GM18517 (cell line): ENCODE data around the gene PRKD3.

Source experiments
- ATAC-seq: cut with Tn5 transposase; IDR thresholded peaks from one replicate; pipeline ENCODE4 v1.9.1; 2021; ENCODE audit warnings: mild to moderate bottlenecking, moderate library complexity; ENCODE audit not compliant: unreplicated experiment

Gene PRKD3

DNA sequence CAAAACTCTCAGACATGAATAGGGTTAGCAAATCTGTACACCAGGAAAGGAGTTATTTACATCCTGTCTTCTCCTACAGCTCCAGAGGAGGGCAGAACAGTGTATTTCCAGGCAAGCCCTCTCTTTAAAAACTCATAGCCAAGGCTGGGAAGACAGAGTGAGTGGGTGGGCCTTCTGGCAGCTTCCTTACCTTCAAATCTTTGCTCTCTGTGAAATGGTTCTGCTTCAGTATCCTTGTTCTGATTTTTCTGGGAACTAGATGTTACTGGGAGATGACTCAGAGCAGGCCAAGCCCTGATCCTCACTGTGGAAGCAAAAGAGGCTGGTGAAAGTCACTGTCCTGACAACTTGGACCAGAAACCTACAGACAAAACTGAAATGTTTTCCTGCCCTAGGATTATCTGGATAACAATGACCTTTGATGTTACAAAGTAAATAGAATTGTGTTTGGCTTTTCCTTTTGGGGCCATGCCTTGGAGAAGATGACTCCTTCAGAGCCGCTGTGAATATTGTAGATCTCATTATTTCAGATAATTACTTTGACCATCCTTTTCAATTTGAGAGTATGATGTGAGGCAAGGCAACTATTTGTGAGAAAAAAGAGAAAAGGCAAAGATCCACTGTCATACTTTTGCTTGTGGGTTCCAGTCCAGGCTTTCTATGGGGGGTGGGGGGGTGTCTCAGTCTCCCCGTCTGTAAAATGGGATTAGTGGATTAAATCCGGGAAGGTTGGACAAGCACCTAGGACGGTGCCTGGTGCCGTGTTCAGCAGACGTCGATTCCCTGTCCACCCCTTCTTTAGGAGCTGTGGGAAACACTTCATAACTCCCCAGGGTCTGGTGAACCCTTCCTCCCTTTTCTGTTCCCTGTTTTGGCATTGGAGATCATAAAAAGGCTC is 19.2 kb upstream of the PRKD3 start:
- ATAC-seq: no peak

DNA sequence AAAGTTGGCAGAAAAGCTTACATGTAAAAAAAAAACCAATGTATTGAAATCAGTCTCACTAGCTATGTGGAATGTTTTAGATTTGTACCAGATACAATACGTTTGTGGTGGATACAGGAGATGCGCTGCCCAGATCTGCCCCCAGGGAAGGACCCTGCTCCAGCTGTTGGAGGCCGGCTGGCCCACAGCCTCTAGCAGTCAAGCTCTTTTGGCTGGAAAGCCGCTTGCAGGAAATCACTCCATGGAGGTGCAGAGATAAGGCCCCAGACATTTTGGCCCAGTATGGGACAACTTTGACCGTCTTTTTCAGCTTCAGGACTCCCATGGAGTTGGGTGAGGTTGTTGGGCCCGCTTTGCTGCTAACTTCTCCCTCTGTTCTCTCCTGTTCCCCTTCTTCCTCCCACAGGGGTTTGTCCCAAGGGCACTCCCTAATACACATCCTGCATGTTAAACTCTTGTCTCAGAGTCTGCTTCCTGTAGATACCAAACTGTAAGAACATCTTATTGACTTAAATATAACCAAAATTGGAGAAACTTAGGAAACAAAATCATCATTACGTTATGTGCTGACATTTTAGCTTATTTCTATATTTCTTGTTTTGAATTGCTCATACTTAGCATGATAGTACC is 18.1 kb upstream of the PRKD3 start:
- no peak for ATAC-seq

DNA sequence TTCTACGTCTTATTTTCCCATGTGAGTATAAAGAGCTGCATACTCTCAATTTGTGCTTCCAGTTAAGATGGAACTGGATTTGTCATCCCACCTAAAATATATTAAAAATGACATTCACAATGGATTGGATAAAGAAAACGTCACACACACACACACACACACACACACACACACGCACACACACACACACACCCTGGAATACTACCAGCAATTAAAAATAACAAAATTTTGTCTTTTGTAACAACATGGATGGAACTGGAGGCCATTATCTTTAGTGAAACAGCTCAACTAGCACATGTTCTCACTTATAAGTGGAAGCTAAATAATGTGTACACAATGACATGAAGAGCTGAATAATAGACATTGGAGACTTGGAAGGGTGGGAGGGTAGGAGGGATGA is 16.0 kb upstream of the PRKD3 start:
- ATAC-seq: no peak

DNA sequence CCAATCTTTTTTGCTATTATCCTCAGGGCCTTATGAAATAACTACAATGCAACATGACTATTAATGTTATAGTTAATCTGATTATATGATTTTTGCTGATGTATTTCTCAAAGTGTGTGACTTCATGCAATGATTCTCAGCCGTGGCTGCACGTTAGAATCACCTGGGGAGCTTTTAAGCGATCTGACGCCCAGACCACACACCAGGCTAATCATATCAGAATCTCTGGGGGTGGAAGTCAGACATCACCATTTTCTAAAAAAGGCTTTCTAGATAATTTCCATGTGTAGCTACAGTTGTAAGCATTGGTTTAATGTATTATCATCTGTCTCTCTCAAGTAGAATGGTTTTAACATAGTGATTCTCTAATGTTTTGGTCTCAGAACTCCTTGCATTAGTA is 14.3 kb upstream of the PRKD3 start:
- no peak for ATAC-seq

DNA sequence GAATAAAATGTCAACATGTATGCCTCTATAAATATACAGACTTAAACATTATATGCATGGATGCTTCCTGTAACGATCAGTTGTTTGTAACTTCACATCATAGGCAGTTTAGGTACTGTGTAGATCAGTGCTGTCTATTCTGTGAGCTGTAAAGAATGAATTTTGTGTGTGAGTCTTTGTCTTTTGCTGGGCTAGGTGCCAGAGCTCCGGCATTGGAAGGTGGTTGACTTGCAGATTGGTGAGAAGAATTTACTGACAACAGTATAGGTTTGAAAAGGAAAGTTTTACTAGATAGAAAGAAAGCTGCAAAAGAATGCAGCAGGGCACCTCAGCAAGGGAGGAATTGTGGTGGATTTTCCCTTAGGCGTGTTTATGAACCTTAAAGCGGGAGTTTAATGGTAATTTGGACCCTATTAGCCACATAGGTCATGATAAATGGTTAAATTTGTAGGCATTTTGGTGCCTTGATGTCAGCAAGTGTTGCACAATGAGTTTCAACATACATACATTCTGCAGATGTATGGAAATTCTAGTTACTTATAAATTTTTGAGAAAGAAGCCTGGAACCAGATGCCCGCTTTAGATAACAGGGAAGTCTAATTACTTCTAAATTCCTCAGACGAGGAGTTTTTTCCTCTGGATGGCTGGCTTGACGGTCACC is 13.1 kb upstream of the PRKD3 start:
- ATAC-seq: no peak

DNA sequence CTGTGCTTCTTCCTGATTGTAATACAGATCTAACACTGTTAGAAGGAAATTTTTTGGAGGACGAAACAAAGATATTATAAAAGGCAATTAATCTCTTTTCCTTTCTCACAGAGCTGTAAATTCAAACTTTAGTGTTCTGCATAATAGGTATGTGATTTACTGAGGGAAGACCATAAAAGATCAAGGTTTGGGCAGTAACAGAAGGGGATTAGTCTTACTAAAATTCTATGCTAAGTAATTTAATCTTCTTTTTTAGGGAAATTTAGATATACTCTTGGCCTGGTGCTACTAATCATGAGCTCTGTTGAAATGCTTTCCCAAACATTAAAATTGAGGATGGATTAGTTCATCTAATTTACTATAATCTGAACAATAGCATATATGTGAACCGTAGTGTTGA is 11.0 kb upstream of the PRKD3 start:
- ATAC-seq: no peak

DNA sequence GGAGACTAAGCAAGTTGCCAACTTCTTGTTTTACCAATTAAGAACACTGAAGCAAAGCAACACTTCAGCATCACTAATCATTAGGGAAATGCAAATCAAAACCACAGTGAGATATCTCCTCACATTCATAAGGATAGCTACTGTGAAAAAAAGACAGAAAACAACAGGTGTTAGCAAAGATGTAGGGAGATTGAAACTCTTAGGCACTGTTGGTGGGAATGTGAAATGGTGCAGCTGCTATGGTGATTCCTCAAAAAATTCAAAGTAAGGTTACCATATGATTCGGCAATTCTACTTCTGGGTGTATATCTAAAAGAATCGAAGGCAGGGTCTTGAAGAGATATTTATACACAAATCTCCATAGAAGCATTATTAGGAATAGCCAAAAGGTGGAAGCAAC is 8.6 kb upstream of the PRKD3 start:
- no peak for ATAC-seq

DNA sequence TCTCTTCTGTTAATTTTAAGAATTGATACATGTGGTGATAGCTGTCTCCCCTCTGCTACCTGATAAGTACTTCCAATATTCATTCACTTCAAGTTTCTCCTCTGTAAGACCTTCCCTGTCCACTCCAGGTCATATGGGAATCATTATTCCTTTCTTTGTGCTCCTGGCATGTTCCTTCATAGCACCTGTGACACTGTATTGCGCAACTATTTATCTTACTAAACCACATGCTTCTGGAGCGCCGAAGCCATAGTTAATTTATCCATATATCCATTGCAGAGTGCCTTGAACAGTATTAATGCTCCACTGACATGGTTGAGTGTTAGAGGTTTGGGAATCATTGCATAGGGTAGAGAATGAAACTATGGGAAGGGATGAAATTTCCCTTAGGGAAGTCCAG is 7.9 kb upstream of the PRKD3 start:
- ATAC-seq: no peak

DNA sequence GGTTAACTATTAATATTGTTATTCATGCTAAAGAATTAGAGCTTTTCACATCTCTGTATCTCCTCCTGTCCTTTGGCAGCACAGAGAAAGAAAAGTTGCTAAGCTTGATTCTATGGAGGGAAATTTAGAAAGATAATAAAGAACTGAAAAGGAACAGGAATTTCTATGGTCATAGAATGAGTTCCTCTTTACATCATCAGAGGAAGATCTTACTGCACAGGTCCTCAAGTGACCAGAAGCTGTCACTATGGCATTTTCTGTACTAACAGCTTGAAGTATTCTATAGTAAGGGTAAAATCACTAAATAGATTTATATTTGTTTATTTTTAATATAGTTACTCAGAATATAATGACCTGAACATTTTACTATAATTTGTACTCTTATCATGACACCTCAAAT is 6.0 kb upstream of the PRKD3 start:
- ATAC-seq: no peak

DNA sequence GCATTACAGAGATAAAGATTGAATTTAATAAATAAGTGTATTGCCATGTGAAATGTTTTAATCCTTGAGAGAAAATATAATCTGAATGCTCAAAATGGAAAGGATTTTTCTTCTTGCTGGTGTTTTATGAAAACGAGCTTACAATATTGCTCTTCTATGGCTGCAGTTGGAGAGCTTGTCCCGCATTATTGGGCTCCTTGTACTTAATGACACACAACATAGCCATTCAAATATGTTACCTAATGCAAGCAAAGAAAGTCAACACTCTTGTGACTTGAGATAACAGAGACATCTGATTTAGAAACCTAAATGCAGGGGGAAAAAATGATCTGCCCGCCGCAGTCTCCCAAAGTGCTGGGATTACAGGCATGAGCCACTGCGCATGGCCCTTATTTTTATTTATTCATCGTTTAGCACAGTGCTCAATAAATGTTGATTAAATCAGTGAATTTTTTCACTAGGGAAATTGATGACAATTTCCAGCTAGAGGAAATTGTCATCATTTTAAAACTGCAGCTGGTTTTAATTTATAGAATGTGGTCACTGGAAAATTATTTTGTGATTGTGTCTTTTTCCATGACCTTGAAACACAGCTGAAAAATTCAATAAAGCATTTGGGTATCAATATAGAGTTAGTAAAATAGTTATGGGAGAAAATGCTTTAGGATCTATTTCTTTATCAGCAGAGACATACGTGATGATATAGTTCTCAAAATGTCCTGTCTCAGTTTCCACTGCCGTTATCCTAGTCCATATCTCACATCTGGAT is 2.4 kb upstream of the PRKD3 start:
- ATAC-seq: no peak

DNA sequence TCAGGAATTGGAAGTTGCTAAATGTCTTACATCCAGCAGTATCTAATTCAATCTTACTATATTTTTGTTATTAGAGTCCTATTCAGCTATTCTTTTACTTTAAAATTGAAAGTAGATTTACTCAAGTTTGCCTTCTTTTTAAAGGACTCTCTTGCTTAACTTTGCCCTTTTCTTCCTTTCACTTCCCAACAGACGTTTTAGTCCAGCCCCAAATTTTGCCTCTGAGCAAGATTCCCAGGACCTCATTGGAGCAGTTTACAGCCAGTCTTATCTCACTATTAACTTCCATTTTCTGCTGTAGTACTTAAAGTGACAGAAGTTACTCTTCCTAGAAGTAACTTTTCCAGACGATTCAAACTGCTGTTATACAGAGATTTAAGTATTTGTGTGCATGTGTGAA is 1.7 kb upstream of the PRKD3 start:
- no peak for ATAC-seq

DNA sequence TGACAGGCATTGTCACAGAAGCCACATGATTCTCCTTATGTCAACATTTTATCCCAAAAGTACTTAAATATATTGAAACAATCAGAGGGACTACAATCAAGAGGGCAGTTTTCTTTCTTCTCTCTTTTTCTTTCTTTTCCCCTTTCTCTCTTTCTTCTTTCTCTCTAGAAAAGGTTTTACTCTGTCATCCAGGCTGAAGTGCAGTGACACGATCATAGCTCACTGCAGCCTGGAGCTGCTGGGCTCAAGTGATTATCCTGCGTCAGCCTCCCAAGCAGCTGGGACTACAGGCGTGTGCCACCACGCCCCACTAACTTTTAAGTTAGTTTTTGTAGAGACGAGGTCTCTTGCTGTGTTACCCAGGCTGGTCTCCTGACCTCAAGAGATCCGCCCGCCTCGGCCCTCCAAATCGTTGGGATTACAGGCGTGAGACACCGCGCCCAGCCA is 1.0 kb upstream of the PRKD3 start:
- no peak for ATAC-seq

DNA sequence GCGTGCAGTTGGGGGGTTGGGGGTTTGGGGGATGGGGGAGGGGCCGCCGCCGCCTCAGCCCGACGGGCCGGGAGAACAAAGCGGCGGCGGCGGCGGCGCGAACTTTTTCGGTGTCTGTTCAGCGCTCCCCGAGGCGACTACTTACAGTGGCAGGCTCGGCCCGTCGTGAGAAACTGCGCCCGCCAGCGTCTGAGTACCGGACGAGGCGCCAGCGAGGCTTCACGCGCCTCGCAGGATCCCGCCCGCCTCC is 172 bp downstream of the PRKD3 start:
- ATAC-seq: no peak

DNA sequence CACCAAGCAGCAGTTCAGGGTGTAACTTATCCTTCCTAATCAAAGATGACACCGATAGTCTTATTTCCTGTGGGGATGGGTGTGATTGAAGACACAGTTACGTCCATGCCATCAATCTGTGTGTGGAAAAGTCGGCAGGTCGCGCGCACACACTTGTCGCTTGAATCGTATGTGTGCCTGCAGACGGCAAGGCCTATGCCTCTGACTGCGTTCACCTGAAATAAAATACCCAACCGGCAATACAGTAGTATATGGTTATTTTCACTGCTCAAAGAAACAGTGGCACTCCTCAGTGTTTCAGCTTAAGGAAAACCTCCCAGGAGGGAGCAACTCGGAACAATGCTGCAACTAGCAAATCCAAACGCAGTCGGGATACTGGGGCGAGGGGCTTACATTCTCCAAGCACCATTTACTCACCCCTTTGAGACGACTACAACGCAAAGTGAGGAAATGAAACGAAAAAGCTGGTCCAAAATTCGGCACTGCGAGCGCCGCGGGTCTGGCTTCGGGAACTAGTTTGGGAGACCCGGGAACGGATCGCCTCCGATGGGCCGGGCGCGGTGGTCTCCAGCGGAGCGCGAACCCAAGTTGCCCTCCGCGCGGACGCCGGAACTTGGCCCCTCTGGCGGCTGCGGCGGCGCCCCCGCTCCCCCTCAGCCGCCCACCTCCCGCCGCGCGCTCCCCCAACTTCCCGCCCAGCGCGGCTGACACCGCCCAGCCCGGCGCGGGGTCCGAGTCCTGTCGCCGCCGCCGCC is 675 bp downstream of the PRKD3 start:
- peak; percentile 34 for ATAC-seq

DNA sequence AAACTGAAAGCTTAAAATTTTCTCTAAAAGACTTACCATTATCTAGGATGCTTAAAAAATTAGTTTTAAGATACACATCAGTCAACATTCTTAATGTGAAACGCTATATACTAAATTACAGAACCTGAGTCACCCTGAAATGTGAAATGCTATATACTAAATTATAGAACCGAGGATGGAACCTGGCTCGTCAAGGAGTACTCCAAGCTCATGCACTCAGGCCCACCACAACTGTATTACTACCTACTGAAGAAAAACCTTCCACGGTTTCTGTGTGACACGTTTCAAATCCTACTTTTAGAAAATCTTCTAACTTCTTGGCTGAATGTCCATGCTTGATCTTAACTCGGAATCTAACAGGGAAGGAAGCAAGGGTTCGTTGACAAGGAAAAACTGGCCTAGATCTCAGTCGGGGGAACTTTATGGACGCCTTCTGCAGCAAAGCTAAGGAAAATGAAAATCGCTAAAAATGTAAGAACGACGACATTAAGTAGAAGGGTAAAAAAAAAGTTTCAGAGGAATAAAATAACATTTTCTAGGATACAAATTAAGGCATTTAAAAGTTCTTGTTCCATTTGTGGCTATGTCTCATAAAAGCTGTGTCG is 1.4 kb downstream of the PRKD3 start:
- ATAC-seq: no peak

DNA sequence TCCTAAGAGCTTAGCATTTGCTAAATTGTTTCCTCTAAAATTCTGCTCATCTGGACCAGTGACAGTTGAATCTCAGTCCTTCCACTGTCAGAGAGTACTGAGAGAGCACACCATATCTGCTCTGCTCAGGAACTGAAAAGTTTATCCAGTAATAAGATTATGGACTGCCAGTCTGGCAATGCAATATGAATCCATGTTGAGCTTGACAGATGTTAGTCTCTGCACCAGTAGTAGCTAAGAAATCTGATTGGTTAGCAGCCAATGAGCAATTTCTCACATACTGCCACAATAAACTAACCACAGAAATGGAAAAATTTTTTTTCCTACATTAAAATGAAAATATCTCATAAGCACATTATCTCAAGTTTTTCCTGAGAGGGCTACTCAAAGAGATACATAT is 2.3 kb downstream of the PRKD3 start:
- ATAC-seq: no peak

DNA sequence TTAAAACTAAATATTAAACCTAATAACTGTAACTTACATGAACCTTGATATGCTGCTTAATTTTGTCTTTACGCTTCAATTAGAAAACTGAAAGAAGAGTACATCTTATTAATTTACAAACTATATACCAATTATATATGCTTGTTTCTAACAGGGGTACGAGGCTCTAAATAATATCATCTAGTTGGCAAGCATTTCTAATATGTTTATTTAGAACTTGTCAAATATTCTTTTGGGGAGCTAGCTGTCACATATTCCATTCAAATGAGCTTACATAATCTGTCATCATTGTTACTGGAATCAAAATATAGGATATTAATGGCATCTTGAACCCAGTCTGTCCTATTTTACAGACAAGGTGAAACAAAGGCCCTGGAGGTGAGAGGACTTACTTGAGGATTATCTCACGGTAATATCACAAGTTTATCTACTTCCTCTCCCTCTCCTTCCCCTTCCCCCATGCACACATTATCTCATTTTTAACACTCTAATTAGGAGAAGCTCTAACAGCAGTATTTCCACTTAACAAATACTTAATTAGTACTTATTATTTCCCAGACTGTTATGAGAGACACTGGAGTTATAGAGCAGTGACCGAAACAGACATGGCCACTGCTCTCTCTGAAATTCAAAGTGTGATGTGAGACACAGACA is 3.5 kb downstream of the PRKD3 start:
- ATAC-seq: no peak

DNA sequence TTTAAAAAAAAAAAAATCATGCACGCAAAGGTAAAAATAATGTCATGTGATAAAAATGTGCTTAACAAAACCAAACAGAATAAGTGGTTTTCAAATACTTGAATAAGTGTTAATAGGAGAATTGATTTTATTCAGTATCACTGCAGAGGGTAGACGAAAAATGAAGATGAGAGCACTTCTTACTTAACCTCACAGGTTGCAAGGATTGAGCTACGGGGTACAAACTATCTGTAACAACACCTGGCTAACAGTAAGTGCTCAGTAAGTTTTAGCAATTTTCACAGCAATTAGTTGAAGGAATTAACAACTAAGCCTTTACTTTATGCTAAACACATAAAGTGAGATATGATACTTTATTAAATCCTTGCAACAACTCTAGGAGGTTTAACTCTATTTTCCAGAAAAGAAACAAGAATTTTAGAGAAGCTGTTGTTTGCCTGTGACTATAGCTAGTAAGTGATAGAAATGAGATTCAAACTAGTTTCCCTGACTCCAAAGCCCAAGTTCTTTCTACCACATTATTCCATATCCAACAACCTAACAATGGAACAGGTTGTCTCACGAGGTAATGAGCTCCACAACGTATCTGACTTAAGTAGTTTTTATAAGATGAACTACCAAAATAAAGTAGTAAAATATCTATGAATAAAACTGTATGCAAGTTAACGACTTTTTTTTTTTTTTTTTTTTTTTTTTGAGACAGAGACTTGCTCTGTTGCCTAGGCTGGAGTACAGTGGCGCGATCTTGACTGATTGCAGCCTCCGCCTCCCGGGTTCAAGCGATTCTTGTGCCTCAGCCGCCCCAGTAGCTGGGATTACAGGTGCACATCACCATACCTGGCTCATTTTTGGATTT is 4.7 kb downstream of the PRKD3 start:
- ATAC-seq: no peak

DNA sequence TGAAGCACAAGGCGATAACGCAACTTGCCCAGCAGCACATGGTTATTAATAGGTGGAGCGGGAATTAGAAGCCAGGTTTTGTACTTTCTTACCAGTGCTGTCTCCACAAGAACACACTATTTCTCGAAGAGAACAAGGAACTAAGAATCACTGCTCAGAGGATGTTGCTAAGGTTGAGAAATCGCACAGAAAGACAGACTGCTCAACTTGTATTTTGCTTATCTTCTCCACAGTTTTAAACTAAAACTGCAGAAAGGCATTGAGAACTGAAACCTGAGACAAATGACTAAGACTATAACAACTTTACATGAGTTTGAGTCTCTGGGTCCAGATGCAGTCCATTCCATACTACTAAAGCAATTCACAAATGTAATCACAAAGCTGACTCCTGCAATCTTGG is 6.2 kb downstream of the PRKD3 start:
- ATAC-seq: peak; percentile 87
